ENCODE results near the gene WNT16.

The WNT16 gene

DNA sequence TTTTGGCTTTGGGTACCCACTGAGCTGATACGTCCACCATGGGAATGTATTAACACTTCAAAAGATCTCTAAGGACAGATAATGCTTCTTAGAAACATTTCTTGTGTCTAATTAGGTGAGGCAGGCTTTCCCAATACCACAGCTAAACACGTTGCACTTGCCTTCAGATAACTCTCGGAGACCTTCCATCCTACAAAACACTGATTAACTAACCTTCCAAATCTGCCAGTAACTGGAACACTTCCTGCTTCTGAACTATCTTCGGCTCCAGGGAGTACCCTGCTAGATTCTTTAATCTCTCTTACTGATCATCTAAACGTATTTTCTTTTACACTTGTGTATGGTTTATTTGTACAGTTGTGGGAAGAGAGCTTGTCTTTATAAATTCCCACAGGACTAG lies 1.1 kb upstream of the WNT16 start:
- no peak overlapping the region for H3K9ac ChIP-seq (ENCODE audit: low read depth, low read length)
- no peak overlapping the region for H3K4me2 ChIP-seq (ENCODE audit: insufficient read depth, low read length)
- H3K27me3 ChIP-seq (ENCODE audit: insufficient read depth, low read length, poor library complexity) = no peaks in the 10 kb centered on the region
- no peaks in the 10 kb centered on the region for H3K4me1 ChIP-seq (ENCODE audit: insufficient read depth, low read length)
- H2AFZ ChIP-seq (ENCODE audit: low read depth, low read length) = no peak overlapping the region; the same call in 1 of the 2 replicates
- no peaks in the 10 kb centered on the region for H3K9me3 ChIP-seq (ENCODE audit: insufficient read depth, low read length, severe bottlenecking)
- DNase-seq = no peak
- no peak overlapping the region for H3K27ac ChIP-seq (ENCODE audit: low read length)
- ATAC-seq (ENCODE audit: insufficient read depth, low read depth) = no peak
- H3K4me3 ChIP-seq (ENCODE audit: low read depth in 1 of 2, low read length in 2 of 2) = no peak overlapping the region
- TF ChIP-seq EZH2 (IDR thresholded peaks at IDR 0.05; ENCODE audit: borderline replicate concordance, low read depth, low read length, severe bottlenecking) = no peak
- TF ChIP-seq, protein P1, sequence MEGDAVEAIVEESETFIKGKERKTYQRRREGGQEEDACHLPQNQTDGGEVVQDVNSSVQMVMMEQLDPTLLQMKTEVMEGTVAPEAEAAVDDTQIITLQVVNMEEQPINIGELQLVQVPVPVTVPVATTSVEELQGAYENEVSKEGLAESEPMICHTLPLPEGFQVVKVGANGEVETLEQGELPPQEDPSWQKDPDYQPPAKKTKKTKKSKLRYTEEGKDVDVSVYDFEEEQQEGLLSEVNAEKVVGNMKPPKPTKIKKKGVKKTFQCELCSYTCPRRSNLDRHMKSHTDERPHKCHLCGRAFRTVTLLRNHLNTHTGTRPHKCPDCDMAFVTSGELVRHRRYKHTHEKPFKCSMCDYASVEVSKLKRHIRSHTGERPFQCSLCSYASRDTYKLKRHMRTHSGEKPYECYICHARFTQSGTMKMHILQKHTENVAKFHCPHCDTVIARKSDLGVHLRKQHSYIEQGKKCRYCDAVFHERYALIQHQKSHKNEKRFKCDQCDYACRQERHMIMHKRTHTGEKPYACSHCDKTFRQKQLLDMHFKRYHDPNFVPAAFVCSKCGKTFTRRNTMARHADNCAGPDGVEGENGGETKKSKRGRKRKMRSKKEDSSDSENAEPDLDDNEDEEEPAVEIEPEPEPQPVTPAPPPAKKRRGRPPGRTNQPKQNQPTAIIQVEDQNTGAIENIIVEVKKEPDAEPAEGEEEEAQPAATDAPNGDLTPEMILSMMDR (IDR thresholded peaks at IDR 0.05; ENCODE audit: borderline replicate concordance, extremely low read depth, low read length, poor library complexity, severe bottlenecking) = no peak
- H4K20me1 ChIP-seq (ENCODE audit: insufficient read depth, low read length) = no peaks in the 10 kb centered on the region
- H3K79me2 ChIP-seq (ENCODE audit: insufficient read depth, low read length) = no peaks in the 10 kb centered on the region
- H3K36me3 ChIP-seq (ENCODE audit: insufficient read depth, low read length) = no peaks in the 10 kb centered on the region

DNA sequence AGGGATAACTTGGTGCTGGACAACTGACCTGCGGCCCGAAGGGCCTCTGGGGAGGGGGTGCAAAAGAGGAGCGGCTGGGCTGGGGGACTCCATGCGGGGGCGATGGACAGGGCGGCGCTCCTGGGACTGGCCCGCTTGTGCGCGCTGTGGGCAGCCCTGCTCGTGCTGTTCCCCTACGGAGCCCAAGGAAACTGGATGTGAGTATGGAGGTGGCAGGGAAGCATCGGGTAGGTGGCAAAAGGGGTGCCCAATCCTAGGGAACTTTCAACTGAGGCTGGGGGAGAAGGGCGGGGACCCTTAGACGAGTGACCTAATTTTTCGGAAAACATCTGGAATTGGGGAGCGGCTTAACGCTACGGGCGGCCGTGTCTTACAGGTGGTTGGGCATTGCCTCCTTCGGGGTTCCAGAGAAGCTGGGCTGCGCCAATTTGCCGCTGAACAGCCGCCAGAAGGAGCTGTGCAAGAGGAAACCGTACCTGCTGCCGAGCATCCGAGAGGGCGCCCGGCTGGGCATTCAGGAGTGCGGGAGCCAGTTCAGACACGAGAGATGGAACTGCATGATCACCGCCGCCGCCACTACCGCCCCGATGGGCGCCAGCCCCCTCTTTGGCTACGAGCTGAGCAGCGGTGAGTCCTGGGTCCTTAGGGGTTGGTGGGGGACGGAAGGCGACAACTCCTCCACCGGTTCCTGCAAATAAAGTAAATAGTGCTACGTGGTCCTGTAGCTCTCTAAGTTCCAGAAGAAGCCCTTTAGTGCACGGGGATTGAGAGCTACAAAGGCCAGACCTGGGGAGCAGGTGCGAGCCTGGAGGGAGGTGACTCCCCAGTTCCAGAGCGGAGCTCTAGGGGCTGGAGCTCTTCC lies 622 bp downstream of the WNT16 start:
- H3K79me2 ChIP-seq (ENCODE audit: insufficient read depth, low read length) = no peaks in the 10 kb centered on the region
- no peaks in the 10 kb centered on the region for H3K9me3 ChIP-seq (ENCODE audit: insufficient read depth, low read length, severe bottlenecking)
- H3K4me3 ChIP-seq (ENCODE audit: low read depth in 1 of 2, low read length in 2 of 2) = no peak overlapping the region
- no peak overlapping the region for H2AFZ ChIP-seq (ENCODE audit: low read depth, low read length)
- H3K27ac ChIP-seq (ENCODE audit: low read length) = no peak overlapping the region
- H3K4me1 ChIP-seq (ENCODE audit: insufficient read depth, low read length) = no peaks in the 10 kb centered on the region
- no peak overlapping the region for H3K9ac ChIP-seq (ENCODE audit: low read depth, low read length)
- H3K36me3 ChIP-seq (ENCODE audit: insufficient read depth, low read length) = no peaks in the 10 kb centered on the region
- ATAC-seq (ENCODE audit: insufficient read depth, low read depth) (no peak), DNase-seq (no peak)
- no peaks in the 10 kb centered on the region for H3K27me3 ChIP-seq (ENCODE audit: insufficient read depth, low read length, poor library complexity)
- no peak overlapping the region for H3K4me2 ChIP-seq (ENCODE audit: insufficient read depth, low read length)
- TF ChIP-seq, protein P1 (IDR thresholded peaks at IDR 0.05; ENCODE audit: borderline replicate concordance, extremely low read depth, low read length, poor library complexity, severe bottlenecking) = no peak
- TF ChIP-seq EZH2 (IDR thresholded peaks at IDR 0.05; ENCODE audit: borderline replicate concordance, low read depth, low read length, severe bottlenecking) = no peak
- H4K20me1 ChIP-seq (ENCODE audit: insufficient read depth, low read length) = no peaks in the 10 kb centered on the region

DNA sequence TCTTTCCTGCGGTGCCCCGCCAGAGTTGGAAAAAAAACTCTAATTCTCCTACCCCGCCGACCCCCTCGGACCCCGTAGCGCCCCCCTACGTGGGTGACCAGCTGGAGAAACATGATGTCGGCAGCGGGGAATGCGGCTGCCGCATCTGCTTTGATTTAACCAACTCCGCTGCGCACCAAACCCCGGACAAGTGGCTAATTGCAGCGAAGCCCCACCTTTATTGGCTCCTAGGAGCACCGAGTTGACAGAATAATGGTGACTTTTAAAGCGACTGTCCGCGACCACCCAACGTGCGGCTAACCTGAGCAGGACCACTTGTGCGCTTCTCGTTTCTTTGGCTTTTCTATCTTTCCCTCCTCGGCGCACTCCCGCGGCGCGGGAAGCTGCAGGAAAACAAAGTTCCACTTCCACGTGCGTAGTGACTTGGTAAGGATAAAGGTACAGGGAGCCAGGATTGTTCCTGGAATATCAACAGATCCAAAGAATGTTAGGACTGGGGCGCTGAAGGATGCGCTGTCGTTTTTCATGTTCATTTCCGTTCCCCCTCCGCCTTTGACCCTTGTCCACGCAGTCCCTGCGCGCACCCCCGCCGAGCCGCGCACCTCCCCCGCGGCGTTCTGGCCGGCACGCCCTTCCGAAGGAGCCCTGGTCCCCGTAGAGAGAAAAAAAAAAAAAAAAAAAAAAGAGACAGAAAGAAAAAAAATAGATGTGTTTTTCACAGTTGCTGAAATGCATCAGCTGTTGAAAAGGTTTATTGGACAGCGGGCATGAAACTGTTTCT lies 1.4 kb downstream of the WNT16 start:
- H2AFZ ChIP-seq (ENCODE audit: low read depth, low read length) = no peak overlapping the region
- H3K9ac ChIP-seq (ENCODE audit: low read depth, low read length) = no peak overlapping the region
- H3K4me3 ChIP-seq (ENCODE audit: low read depth in 1 of 2, low read length in 2 of 2) = no peak overlapping the region
- no peak overlapping the region for H3K27ac ChIP-seq (ENCODE audit: low read length)
- no peak overlapping the region for H3K4me2 ChIP-seq (ENCODE audit: insufficient read depth, low read length)
- no peak for TF ChIP-seq EZH2 (IDR thresholded peaks at IDR 0.05; ENCODE audit: borderline replicate concordance, low read depth, low read length, severe bottlenecking)
- TF ChIP-seq, protein P1 (IDR thresholded peaks at IDR 0.05; ENCODE audit: borderline replicate concordance, extremely low read depth, low read length, poor library complexity, severe bottlenecking) = no peak
- H3K79me2 ChIP-seq (ENCODE audit: insufficient read depth, low read length) = no peaks in the 10 kb centered on the region
- no peaks in the 10 kb centered on the region for H4K20me1 ChIP-seq (ENCODE audit: insufficient read depth, low read length)
- H3K27me3 ChIP-seq (ENCODE audit: insufficient read depth, low read length, poor library complexity) = no peaks in the 10 kb centered on the region
- DNase-seq (no peak), ATAC-seq (ENCODE audit: insufficient read depth, low read depth) (no peak)
- H3K9me3 ChIP-seq (ENCODE audit: insufficient read depth, low read length, severe bottlenecking) = no peaks in the 10 kb centered on the region
- no peaks in the 10 kb centered on the region for H3K4me1 ChIP-seq (ENCODE audit: insufficient read depth, low read length)
- no peaks in the 10 kb centered on the region for H3K36me3 ChIP-seq (ENCODE audit: insufficient read depth, low read length)

Measured in DND-41 (cell line).